Posterior cingulate gyrus (tissue), 11 donors: Measurements from ENCODE around the gene KIDINS220.

Experiments used
- DNase-seq, 10 donors: peaks; one replicate each; pipeline versions ENCODE4 v3.0.0 to v3.0.0-alpha.2; 2020 to 2021; ENCODE audit warnings: mixed read lengths in 3 of 10
- intact Hi-C: fragments of 100-400 bp; cut with DNase I; formaldehyde crosslinking; loops from one replicate; pipeline ENCODE4 v1.15.1; 2023

Gene KIDINS220

DNA sequence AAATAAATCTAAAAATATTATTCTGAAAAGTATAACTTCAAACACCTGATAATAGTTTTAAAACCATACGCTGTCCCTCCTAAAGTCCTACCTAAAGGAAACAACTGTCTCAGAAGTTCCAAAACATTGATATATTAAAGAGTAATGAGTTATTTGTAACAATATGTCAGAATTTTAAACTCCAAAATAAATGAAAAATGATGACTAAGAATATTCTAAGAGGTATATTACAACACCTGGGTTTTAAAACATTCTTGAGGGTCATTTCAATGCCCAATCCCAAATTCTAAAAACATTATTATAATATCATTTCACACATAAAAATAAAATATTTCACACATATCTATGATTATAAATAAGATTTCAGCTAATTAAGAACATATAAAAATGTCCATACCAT lies 20.2 kb downstream of the KIDINS220 start:
- intact Hi-C loops: no loop called here
- DNase-seq: no peak

DNA sequence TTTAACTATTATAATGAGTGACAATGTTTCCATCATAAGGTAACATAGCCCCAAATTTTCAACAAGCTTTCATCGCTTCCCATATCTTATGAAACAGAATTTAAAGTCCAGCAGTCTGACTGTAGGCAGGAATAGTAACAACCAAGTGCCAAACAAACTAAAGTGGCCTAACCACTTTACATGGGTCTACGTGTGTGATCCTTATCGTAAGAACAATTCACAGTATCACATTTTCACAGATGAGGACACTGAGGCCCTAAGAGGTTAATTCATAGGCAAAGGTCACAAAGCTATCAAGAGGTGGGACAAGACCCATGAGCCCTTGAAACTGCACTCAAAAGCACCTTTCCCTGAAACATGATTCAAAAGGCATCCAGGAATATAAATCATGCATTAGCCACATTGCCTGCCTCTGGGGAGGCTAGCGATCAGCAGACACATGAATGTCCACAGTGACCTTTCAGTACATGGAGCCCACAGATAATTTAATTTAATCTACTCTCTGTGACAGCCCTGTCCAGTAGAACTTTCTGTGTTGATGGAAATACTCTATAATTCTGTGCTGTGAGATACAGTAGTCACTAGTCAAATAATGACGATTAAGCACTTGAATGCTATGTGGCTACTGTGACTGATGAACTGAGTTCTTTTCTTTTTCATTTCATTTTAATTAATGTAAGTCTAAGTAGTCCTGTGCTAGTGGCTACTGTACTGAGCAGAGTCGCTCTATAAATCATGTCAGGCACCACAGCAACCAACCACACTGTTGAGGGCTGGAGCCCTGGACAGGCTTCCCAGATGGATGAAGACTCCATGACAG lies 30.3 kb downstream of the KIDINS220 start:
- intact Hi-C loops: no loop called here
- DNase-seq: no peak

DNA sequence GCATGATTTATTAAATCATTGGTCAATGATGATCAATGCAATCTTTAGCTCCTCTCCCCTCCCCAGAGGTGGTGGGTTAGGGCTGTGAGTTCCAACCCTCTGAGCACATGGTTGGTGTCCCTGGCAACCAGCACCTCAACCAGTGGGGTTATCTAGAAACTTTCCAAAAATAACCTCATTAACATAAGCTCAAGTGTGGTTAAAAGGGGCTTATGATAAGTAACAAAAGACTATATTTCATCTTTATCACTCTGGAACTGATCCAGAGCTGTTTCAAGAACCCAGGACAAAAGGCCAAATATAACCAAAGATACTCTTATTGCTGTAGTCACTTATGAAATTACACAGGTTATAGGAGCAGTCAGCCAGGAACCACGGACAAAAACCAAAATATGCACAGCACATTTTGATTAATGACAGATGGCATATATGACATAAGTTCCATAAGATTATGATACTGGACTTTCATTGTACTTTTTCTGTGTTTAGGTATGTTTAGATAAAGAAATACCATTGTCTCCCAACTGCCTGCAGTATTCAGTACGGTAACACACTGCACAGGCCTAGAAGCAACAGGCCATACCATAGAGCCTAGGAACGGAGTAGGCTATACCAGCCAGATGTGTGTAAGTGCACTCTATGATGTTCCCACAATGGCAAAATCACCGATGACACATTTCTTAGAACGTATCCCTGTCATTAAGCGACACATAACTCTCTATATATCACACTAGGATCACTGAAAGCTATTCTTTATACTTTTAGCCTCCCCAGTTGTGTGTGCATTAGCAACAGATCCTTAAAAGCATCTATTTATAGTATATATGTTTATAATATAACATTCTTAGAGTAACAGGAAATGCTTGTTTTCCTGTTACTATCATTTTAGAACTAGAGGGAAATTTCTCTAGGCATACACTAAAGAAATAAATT lies 31.9 kb downstream of the KIDINS220 start:
- intact Hi-C loops: no loop called here
- DNase-seq: no peak

DNA sequence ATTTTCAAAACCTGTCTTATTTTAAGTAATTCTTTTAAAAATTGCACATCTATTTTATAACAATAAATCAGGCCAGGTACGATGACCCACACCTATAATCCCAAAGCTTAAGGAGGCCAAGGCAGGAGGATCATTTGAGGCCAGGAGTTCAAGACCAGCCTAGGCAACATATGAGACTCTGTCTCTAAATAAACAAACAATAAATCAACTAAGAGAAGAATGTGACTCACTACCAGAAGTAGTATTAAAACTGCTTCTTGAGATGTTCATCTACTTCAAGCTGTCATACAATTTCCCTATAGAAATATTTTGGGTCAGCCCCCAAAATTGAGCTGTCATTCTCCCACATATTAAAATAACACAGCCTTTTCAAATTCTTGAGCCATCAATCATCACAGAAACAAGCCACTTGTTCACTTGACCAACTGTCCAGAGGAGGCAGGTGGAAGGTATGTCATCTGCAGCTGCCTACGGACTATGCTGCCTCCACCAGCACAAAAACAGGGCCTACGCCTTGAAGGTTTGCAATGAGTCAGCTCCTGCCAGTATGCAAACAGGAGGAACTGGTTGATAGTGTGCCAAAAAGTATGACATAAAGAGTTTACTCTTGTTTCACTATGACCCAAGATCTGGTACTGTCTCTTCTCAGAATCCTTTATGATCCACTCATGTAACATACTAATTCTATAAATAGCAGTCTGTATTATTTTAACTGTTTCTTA lies 33.6 kb downstream of the KIDINS220 start:
- intact Hi-C loops: no loop called here
- DNase-seq: peak in 1 of 10 donors; percentile 68

DNA sequence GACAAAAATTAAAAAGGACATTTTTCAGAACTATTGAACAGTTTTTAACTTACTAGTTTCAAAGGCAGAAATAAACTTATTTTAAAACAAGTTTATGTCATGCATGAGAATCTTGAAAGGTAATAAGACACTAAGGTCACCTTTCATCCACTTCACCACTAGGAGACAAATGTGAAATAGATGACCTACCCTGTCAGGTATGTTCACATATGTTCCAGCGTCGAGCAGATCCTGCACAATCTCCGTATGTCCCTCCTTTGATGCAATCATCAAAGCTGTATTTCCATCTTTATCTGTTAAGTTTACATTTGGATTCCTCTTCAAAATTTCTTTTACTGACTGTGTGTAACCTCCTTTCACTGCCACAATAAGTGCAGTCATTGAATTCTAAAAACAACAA lies 34.7 kb downstream of the KIDINS220 start:
- no peak for DNase-seq
- intact Hi-C loops: no loop called here

DNA sequence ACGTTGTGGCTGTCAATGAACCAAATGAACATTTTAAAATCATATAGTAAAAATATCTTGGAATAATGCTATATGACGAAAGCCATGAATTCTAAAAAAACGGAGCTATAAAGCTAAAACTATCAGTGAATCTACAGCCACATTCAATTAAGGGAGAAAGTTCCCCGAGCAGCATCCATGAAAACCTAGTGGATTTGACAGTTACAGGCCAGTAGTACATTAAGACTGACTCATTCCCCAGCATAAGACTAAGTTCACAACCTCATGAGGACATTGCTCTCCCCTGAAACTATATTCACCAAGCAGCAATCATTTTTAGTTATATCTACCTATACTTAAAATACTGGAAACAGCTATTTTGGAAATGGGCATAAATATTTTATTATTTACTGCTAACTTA lies 36.6 kb downstream of the KIDINS220 start:
- intact Hi-C loops: no loop called here
- no peak for DNase-seq

DNA sequence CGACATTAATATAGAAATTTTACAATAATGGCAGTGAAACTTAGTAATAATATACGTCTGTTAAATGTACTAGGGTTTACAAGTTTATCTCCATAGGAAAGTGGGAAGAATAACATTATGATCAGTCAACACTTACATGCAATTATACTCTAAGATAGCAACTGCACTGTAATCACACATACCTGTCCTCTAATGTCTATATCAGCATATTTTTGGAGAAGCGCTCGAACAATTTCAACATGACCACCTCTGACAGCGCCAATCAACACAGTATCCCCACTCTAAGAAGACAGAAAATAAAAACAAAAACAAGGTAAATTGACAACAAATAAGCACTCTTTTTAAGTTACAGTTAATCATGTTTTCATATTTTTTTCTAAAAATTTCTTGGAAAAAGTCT lies 37.2 kb downstream of the KIDINS220 start:
- intact Hi-C loops: no loop called here
- no peak for DNase-seq

DNA sequence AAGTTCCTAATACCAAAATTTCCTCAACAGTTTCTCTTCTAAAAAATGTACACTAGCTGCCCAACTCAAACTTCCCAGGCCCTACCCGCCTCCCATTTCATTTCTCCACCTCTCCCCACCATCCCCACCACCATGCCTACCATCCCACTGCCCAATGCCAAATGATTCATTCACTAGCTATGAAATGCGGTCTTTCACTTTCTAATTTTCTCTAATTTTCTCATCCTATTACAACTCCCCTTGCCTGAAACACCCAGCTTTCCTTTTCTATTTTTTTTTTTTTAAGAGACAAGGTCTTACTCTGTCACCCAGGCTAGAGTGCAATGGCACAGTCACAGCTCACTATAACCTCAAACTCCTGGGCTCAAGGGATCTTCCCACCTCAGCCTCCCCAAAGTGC lies 38.4 kb downstream of the KIDINS220 start:
- no peak for DNase-seq
- intact Hi-C loops: no loop called here

DNA sequence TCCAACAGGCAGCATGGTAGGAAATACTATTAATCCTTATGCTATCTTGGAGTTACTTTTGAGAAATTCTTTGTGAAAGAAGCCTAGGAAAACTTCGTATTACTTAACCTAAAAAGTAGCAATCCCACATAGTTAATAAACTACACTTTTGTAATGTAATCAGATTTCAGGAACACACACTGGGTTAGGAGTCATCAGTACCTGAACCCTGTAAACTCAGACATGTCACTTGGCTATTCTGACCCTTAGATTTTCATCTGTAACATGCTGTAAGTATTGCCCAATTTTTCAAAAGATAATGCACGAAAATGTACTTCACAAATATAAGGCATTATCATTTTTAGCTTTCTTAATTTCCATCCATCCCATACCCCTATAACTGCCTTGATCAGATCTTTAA lies 39.0 kb downstream of the KIDINS220 start:
- no peak for DNase-seq

DNA sequence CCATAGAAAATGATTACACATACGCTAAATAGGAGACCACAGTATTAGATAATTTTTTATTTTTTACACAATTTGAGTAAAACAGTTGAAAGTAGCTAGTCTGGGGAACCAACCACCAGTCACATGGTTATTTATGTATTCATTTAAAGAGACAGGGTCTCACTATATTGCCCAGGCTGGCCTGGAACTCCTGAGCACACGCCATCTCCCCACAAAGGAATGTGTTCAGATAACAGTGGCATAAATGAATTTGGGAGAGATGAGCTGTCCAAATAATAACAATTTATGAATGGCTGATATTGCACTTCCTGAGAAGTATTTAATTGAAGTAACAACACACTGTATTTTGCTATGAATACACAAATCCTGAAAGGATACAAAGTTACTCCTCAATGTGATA lies 39.7 kb downstream of the KIDINS220 start:
- no peak for DNase-seq
- intact Hi-C loops: no loop called here

More for the DNA sequence above, 39.0 kb downstream of the KIDINS220 start:
- intact Hi-C loops: no loop called here

DNA sequence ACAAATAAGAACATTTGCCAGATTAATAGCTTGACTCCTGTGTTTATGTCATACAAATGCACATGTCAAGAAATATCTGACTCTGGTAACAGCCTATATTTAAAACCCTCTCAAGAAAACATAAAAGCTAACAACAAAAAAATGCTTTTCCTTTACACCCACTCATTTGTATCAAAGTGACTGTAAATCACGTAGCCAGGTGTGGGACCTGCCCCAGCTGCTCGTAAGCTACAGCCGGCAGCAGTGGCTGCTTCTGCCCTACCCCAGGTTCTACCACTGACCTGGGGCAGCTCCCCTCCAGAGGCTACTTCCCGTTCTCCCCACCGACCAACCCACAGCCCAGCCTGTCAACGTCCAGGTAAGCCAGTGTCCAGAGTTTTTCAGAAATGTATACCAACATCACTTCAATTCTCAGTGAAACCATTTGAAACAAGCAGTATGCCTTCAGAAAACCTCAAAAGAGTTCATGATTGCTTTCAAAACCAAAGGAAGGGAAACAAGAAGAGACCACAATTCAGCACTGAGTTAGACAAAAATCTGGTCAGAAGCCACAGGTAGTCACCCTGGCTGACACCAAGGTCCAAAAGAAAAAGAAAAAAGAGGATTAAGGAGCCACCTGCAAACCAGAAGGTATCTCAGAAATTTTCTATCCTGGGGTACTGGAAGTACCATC lies 40.4 kb downstream of the KIDINS220 start:
- no peak for DNase-seq
- intact Hi-C loops: no loop called here

DNA sequence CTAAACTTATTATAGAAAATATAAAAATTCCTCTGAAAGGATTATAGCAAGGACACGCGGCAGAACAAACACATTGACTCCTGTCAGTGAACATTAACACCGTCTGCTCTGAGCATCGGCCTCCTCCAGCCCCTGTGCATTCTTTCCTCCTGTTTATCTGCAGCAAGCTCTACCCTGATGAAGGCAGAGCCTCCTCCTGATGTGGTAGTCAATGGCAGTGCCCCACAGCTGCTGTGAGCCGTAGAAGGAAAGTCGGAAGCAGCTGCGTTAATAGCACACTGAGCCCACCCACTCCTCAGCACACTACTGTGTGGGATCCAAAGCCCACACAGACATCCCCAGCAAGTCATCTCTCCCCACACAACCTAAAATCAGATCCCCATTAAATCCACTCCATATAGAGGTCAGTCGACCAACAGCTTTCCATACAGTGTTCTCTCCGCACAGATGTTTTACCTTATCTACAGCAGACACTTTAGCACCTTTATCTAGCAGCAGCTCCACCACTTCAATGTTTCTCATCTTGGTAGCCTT lies 41.0 kb downstream of the KIDINS220 start:
- intact Hi-C loops: no loop called here
- peak in 1 of 10 donors; percentile 63 for DNase-seq

DNA sequence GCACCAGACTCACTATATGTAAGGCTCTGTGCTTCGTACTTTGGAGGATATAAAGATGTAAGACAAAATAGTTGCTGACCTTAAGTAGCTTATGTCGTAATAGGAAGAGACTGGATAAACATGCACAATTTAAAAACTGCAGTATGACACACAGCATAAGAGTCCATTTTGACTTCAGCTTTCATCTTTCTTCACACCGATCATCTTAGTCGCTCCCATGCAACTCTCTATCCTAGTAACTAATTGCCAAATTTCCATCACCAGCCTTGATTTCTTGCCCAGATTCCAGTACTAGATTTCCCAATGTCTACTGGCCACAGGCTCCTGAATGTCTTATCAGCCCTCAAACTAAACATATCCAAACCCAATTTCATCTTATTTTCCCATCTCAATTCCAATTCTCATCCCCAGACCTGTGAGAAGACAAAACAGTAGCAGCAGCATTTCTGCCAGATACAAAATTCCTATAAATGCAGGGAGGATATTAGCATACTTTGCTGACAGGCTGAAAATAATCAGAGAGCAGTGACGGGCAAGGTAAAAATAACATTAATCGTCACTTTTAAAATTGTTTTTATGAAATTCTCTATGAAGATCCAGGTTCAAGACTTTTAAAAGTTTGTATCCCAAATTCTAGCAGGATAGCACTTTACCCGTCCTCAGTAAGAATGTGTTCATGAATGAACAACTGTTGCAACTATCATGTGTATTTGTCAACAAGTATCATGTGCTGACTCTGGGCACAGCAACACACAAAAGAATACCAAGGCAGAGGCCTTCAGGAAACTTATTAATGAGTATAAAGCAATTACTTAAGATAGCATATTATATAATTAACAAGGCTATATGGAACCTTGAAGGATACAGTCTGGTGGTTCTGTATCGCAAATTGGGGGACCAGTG lies 42.2 kb downstream of the KIDINS220 start:
- DNase-seq: no peak
- intact Hi-C loops: no loop called here

DNA sequence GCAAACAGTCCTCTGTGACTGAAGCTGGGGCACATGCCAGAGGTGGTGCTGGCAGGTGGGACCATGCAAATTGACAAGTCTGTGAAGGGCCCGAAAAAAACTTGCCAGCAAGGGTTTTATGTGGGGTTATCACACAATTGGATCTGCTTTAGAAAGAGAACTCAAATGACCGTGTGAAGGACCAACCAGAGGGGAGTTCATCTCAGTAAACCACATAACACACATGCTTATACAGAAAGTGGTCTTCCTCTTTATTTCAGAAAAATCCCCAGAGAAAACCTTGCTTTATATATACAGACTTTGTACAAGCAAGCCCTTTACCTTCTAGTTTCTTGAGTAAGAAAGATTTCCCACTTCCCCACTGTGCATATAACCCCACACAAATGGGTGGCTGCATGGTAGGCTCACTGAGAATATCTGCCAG lies 46.7 kb downstream of the KIDINS220 start:
- intact Hi-C loops: no loop called here

DNA sequence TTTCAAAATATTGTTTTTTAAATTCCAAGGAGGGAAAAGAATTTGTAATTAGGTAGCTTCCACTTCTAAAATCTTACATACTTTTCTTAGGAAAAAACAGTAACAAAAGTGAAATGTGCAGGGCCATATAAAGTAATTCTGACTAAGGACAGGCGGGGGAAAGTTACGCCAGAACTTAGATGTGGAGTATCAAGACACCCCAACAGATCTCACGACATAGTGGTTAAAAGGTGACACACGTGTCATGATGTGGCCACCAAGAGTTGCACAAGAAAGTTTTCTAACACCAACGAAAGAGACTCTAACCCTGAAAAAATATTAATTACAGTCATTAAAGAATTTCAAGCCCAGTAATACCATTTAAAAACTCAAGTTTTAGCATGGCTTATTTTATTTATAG lies 51.0 kb downstream of the KIDINS220 start:
- no peak for DNase-seq

More for the DNA sequence above, 46.7 kb downstream of the KIDINS220 start:
- no peak for DNase-seq

DNA sequence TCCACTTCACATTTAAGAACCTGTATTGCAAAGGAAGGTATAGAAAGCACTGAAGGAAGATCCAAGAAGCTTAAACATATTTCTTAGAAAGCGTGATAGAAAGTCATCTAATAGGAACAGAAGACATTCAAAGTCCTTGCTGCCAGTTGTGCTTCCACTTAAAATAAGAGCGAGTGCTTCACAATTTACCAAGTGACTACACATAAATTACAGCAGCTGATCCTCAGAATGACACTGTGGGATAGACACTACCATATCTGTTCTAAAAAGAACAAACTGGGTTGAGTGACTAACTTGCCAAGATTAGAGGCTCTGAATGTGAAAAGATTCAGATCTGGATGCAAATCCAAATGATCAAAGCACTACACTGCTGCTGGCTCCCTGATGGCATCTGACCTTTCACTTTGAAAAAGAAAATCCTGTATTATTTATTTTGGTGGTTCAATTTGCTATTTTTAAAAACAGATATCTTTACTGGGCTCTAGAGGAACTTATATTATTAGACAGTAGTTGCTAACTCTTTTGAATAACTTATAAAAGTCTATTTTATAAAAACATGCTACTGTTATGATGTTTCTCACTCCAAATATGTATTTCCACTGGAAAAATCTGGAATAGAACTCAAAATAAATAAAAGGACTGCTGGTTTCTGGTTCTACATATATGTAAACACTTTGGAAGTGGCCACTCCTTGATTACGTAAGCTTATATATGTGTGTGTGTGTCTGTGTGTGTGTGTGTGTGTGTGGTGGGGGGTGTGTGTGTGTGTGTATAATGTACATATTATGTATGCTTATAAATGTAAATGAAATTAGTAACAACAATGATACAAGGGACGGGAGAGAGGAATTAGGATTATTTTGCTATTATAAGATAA lies 57.4 kb downstream of the KIDINS220 start:
- no peak for DNase-seq
- intact Hi-C loops: no loop called here

More for the DNA sequence above, 51.0 kb downstream of the KIDINS220 start:
- intact Hi-C loops: no loop called here

DNA sequence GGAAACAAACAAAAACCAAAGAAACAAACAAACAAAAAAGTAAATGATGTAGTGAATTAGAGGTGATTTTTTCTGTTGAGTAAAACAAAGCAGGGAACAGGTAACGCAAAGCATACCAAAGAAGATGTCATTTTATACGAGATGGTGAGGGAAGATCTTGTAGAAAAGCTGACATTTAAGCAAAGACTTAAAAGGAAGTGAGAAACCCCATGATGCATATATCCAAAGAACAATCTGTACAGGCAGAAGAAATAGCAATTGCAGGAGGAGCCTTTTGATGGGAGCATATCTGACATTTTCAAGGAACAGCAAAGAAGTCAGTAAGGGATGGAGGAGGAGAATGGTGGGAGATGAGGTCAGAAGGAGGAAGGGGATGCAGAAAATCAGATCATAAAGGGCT lies 63.0 kb downstream of the KIDINS220 start:
- DNase-seq: no peak
- intact Hi-C loops: no loop called here

DNA sequence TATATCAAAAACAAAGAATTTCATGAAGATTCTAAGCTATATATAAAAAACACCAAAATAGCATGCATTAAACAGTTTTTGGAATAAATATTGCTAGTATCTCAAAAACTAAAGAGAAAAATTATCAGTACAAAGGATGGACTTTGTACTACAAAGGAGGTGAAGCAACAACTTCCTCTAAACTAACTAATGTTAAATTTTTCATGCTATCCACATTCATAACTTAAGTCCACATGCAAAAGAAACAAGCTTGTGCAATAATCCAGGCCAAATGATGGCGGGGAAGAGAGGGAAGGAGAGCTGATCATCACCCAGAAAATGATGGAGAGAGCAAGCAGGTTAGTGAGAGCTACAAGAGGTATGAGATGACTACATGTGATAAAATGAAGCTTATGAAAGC lies 70.1 kb downstream of the KIDINS220 start:
- intact Hi-C loops: loop anchor here (5.0 kb wide), 1 partner anchor 1340 kb away; no protein-coding TSS in a partner anchor
- DNase-seq: no peak
